PC-3 (cell line): ENCODE data around the gene CNDP1. TPM values are rescaled to one million over a fixed set of nuclear protein-coding genes. Genes with fewer than 3 reads are reported as not detected.

Experiments used
- ATAC-seq: fragments of 200-7000 bp; cut with Tn5 transposase; 2 replicates; pipeline ENCODE4 v1.9.1; 2020; ENCODE audit warnings: mild to moderate bottlenecking, moderate library complexity
- BruUV-seq: library from RNA; stranded (reverse); fragments of 400-500 nt; replicated peaks from 2 replicates; lab custom pipeline; 2021; lab: Mats Ljungman, UMichigan
- CTCF ChIA-PET: fragments of 300-600 bp; sonication (Branson Sonifier 250); formaldehyde crosslinking; loops from one replicate; lab custom pipeline; 2022; ENCODE audit warnings: antibody characterized with exemption; lab: Charles Lee
- POLR2A ChIA-PET: fragments of 300-600 bp; sonication (Branson Sonifier 250); formaldehyde crosslinking; loops from one replicate; lab custom pipeline; 2022; ENCODE audit warnings: antibody characterized with exemption; ENCODE audit not compliant: unreplicated experiment; lab: Charles Lee
- DNase-seq: peaks from one replicate; pipeline ENCODE4 v3.0.0-alpha.2; 2015
- H2AFZ ChIP-seq: fragments of 300-600 bp; sonication (generic); 2 replicates; pipeline ENCODE4 v1.6.0; 2016; ENCODE audit warnings: antibody characterized with exemption, low read length
- H3F3A ChIP-seq: fragments of 300-600 bp; sonication (generic); one replicate; pipeline ENCODE4 v1.6.0; 2017; ENCODE audit warnings: antibody characterized with exemption, low read length, control low read depth, mild to moderate bottlenecking; ENCODE audit not compliant: unreplicated experiment
- H3K27ac ChIP-seq: fragments of 300-600 bp; sonication (generic); 2 replicates; pipeline ENCODE4 v1.5.1; 2016; ENCODE audit warnings: mild to moderate bottlenecking, low read length
- H3K27me3 ChIP-seq: fragments of 300-600 bp; sonication (generic); 2 replicates; pipeline ENCODE4 v1.6.1; 2016; ENCODE audit warnings: low read length, mixed read lengths
- H3K36me3 ChIP-seq: fragments of 300-600 bp; sonication (generic); 2 replicates; pipeline ENCODE4 v1.6.1; 2016; ENCODE audit warnings: low read depth, mixed run types, low read length, mixed read lengths
- H3K4me1 ChIP-seq: fragments of 300-600 bp; sonication (generic); 2 replicates; pipeline ENCODE4 v1.5.1; 2016; ENCODE audit warnings: low read length; ENCODE audit not compliant: insufficient read depth
- H3K4me2 ChIP-seq: fragments of 300-600 bp; sonication (generic); 2 replicates; pipeline ENCODE4 v1.6.0; 2016; ENCODE audit warnings: low read length
- H3K4me3 ChIP-seq: fragments of 300-600 bp; sonication (generic); 2 replicates; pipeline ENCODE4 v1.5.1; 2016; ENCODE audit warnings: mild to moderate bottlenecking, low read length, mixed read lengths
- H3K79me2 ChIP-seq: fragments of 300-600 bp; sonication (generic); 2 replicates; pipeline ENCODE4 v1.6.1; 2017; ENCODE audit warnings: low read length, mixed read lengths
- H3K9ac ChIP-seq: fragments of 300-600 bp; sonication (generic); 2 replicates; pipeline ENCODE4 v1.6.0; 2016; ENCODE audit warnings: mild to moderate bottlenecking, low read length
- H3K9me2 ChIP-seq: fragments of 300-600 bp; sonication (generic); replicated peaks from 2 replicates; pipeline ENCODE4 v1.6.1; 2016; ENCODE audit warnings: mixed run types, low read length, mixed read lengths
- H3K9me3 ChIP-seq: fragments of 300-600 bp; sonication (generic); 2 replicates; pipeline ENCODE4 v1.6.1; 2016; ENCODE audit warnings: low read length, mixed read lengths
- H4K20me1 ChIP-seq: fragments of 300-600 bp; sonication (generic); 2 replicates; pipeline ENCODE4 v1.6.1; 2016; ENCODE audit warnings: low read length, mixed read lengths
- EZH2 ChIP-seq: fragments of 300-600 bp; sonication (generic); IDR thresholded peaks from one replicate; pipeline ENCODE4 v1.6.1; 2017; ENCODE audit warnings: antibody characterized with exemption, mild to moderate bottlenecking, low read length; ENCODE audit not compliant: unreplicated experiment
- EZH2phosphoT487 ChIP-seq: fragments of 300-600 bp; sonication (generic); IDR thresholded peaks from 2 replicates; pipeline ENCODE4 v1.6.1; 2018; ENCODE audit warnings: mild to moderate bottlenecking, antibody characterized with exemption, low read length, borderline replicate concordance
- intact Hi-C: fragments of 100-400 bp; cut with micrococcal nuclease; formaldehyde crosslinking; loops from 2 replicates; pipeline ENCODE4 v1.9.0; 2023
- total RNA-seq: library from RNA; depleted of rRNA; stranded (reverse); fragments of >200 nt; gene quantifications from 2 replicates; pipeline ENCODE4 v1.2.3, GENCODE V29; 2014
- TF ChIP-seq, protein P1 (sequence below): fragments of 300-600 bp; sonication (generic); conservative IDR thresholded peaks from 2 replicates; pipeline ENCODE4 v1.5.1; 2017; ENCODE audit warnings: antibody characterized with exemption, low read depth, mild to moderate bottlenecking, low read length

Gene CNDP1
- total RNA-seq, 1 experiment from 2014 or later: not detected

- no peak overlapping the region for H3K4me2 ChIP-seq
- CTCF ChIA-PET: no interaction called here
- intact Hi-C loops: loop anchor here (2.0 to 10.0 kb wide), 2 partner anchors 23 to 57 kb away; no protein-coding TSS in a partner anchor
Measured at GRCh38 chr18:74492259-74492658, 42.0 kb upstream of the CNDP1 start.

GRCh38 chr18:74493689-74494088 lies 40.6 kb upstream of the CNDP1 start:
- DNase-seq: peak; percentile 69
- H3F3A ChIP-seq: no peaks in the 10 kb centered on the region
- H3K9ac ChIP-seq: no peak overlapping the region
- TF ChIP-seq EZH2 (no peak), EZH2phosphoT487 (no peak)
- TF ChIP-seq, protein P1, sequence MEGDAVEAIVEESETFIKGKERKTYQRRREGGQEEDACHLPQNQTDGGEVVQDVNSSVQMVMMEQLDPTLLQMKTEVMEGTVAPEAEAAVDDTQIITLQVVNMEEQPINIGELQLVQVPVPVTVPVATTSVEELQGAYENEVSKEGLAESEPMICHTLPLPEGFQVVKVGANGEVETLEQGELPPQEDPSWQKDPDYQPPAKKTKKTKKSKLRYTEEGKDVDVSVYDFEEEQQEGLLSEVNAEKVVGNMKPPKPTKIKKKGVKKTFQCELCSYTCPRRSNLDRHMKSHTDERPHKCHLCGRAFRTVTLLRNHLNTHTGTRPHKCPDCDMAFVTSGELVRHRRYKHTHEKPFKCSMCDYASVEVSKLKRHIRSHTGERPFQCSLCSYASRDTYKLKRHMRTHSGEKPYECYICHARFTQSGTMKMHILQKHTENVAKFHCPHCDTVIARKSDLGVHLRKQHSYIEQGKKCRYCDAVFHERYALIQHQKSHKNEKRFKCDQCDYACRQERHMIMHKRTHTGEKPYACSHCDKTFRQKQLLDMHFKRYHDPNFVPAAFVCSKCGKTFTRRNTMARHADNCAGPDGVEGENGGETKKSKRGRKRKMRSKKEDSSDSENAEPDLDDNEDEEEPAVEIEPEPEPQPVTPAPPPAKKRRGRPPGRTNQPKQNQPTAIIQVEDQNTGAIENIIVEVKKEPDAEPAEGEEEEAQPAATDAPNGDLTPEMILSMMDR: peak; percentile 86
- peaks cover 24% of the 10 kb centered on the region for H3K79me2 ChIP-seq
- no peaks in the 10 kb centered on the region for H3K36me3 ChIP-seq
- H3K4me3 ChIP-seq: no peak overlapping the region
- H3K4me1 ChIP-seq: peaks cover 19% of the 10 kb centered on the region
- ATAC-seq: peak; percentile 35
- H3K4me2 ChIP-seq: no peak overlapping the region
- ChIA-PET POLR2A (no interaction called here), CTCF (interaction anchor here (0.6 to 1.6 kb wide), 12 partner anchors 34 to 152 kb away, joined by 3 to 59 read pairs (median 4); no protein-coding TSS in a partner anchor)
- H4K20me1 ChIP-seq: no peaks in the 10 kb centered on the region
- no peak overlapping the region for H2AFZ ChIP-seq
- H3K9me3 ChIP-seq: no peaks in the 10 kb centered on the region
- BruUV-seq: no TSS peak
- intact Hi-C loops: loop anchor here (1.0 to 10.0 kb wide), 4 partner anchors 25 to 140 kb away; no protein-coding TSS in a partner anchor
- H3K27ac ChIP-seq: no peak overlapping the region
- peaks cover 10% of the 10 kb centered on the region for H3K27me3 ChIP-seq
- H3K9me2 ChIP-seq: no peaks in the 10 kb centered on the region

More at GRCh38 chr18:74492259-74492658, 42.0 kb upstream of the CNDP1 start:
- no peaks in the 10 kb centered on the region for H4K20me1 ChIP-seq
- no peak overlapping the region for H3K9ac ChIP-seq
- H3K9me3 ChIP-seq: no peaks in the 10 kb centered on the region
- no peak overlapping the region for H2AFZ ChIP-seq
- H3F3A ChIP-seq: no peaks in the 10 kb centered on the region
- H3K36me3 ChIP-seq: no peaks in the 10 kb centered on the region
- peaks cover 5% of the 10 kb centered on the region for H3K4me1 ChIP-seq
- DNase-seq: no peak
- H3K4me3 ChIP-seq: no peak overlapping the region
- TF ChIP-seq, protein P1: no peak
- TF ChIP-seq EZH2phosphoT487: no peak
- POLR2A ChIA-PET: no interaction called here
- H3K27ac ChIP-seq: no peak overlapping the region
- ATAC-seq: no peak
- BruUV-seq: no TSS peak
- H3K27me3 ChIP-seq: peaks cover 10% of the 10 kb centered on the region
- H3K79me2 ChIP-seq: peaks cover 9% of the 10 kb centered on the region
- no peaks in the 10 kb centered on the region for H3K9me2 ChIP-seq

DNA sequence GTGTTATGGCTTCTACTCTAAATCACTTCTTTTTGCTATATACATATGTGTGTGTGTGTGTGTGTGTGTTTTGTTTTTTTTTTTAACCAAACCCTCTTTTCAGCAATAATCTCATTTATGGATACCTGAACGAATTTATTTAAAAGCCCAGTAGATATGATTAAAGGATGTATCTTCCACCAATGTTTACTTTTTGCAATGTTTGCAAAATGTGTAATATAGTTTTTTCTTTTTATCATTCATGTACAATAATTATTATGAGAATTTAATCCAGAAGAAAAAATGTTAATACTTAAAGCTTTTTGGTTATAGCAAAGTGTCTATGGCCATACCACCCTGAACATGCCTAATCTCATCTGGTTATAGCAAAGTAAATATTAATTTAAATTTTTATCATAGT lies 39.8 kb upstream of the CNDP1 start:
- no peak for TF ChIP-seq EZH2phosphoT487
- TF ChIP-seq, protein P1: no peak
- TF ChIP-seq EZH2: no peak
- BruUV-seq: no TSS peak
- Histone ChIP-seq H4K20me1 (no peaks in the 10 kb centered on the region), H3K27ac (no peak overlapping the region), H3K9me2 (no peaks in the 10 kb centered on the region), H3K27me3 (peaks cover 2% of the 10 kb centered on the region; the same call in 1 of the 2 replicates), H3K4me2 (no peak overlapping the region), H3K9me3 (no peaks in the 10 kb centered on the region), H3K9ac (no peak overlapping the region), H3K79me2 (peaks cover 31% of the 10 kb centered on the region), H3F3A (no peaks in the 10 kb centered on the region), H2AFZ (no peak overlapping the region), H3K4me1 (peaks cover 27% of the 10 kb centered on the region), H3K4me3 (no peak overlapping the region), H3K36me3 (no peaks in the 10 kb centered on the region)
- DNase-seq (no peak), ATAC-seq (no peak)
- intact Hi-C loops: loop anchor here (10.0 kb wide), 1 partner anchor 60 kb away; no protein-coding TSS in a partner anchor
- ChIA-PET CTCF (no interaction called here), POLR2A (no interaction called here)
